Activated CD4-positive, alpha-beta memory T cell treated with anti-CD3 and anti-CD28 coated beads for 36 hours (primary cell): ENCODE data around the gene GBA2. TPM values are rescaled to one million over a fixed set of nuclear protein-coding genes. Genes with fewer than 3 reads are reported as not detected.

Experiments used
- CTCF ChIA-PET: fragments of 350-600 bp; sonication (Branson Sonifier 250); formaldehyde crosslinking; loops from one replicate; lab custom pipeline; 2021; ENCODE audit warnings: antibody characterized with exemption, inconsistent platforms; lab: Charles Lee
- POLR2A ChIA-PET: fragments of 350-600 bp; sonication (Branson Sonifier 250); formaldehyde crosslinking; loops from one replicate; lab custom pipeline; 2021; ENCODE audit warnings: antibody characterized with exemption; lab: Charles Lee
- DNase-seq: peaks from one replicate; pipeline ENCODE4 v3.0.0-alpha.2; 2020
- H3K27ac Mint-ChIP-seq: one replicate; pipeline ENCODE4 v1.8.0; 2021; ENCODE audit warnings: mixed read lengths
- H3K27me3 Mint-ChIP-seq: one replicate; pipeline ENCODE4 v1.8.0; 2021; ENCODE audit warnings: mixed read lengths
- H3K36me3 Mint-ChIP-seq: one replicate; pipeline ENCODE4 v1.8.0; 2021; ENCODE audit warnings: mixed read lengths
- H3K4me1 Mint-ChIP-seq: one replicate; pipeline ENCODE4 v1.8.0; 2021; ENCODE audit warnings: low read depth, mixed read lengths
- H3K4me3 Mint-ChIP-seq: one replicate; pipeline ENCODE4 v1.8.0; 2021; ENCODE audit warnings: mild to moderate bottlenecking, mixed read lengths
- H3K9me3 Mint-ChIP-seq: one replicate; pipeline ENCODE4 v1.8.0; 2021; ENCODE audit warnings: mixed read lengths
- intact Hi-C: fragments of 100-400 bp; cut with micrococcal nuclease; formaldehyde crosslinking; loops from one replicate; pipeline ENCODE4 v1.15.1; 2023
- total RNA-seq, 2 experiments: library from RNA; stranded (reverse); gene quantifications; one replicate each; pipeline ENCODE4 v1.2.3, GENCODE V29; 2021

Gene GBA2
- total RNA-seq, 2 experiments from 2014 or later, result 30.4 to 30.7 TPM

- H3K4me3 Mint-ChIP-seq, result peak overlapping the region; percentile 93
- H3K27ac Mint-ChIP-seq, result peak overlapping the region; percentile 88
- intact Hi-C loops, result no loop called here
- DNase-seq, result peak; percentile 7
- H3K27me3 Mint-ChIP-seq, result no peaks in the 10 kb centered on the region
- ChIA-PET POLR2A (interaction anchor here (2.9 to 3.1 kb wide), 2 partner anchors 14 to 18 kb away, joined by 11 to 20 read pairs; partner anchors contain the start of genes CREB3 and TLN1), CTCF (interaction anchor here (0.6 to 6.2 kb wide), 6 partner anchors 11 to 146 kb away, joined by 3 to 82 read pairs (median 10); partner anchors contain the start of genes CCDC107, CREB3, RMRP and TLN1)
- H3K9me3 Mint-ChIP-seq, result no peaks in the 10 kb centered on the region
- H3K36me3 Mint-ChIP-seq, result peaks cover 13% of the 10 kb centered on the region
- peaks cover 37% of the 10 kb centered on the region for H3K4me1 Mint-ChIP-seq
Measured at GRCh38 chr9:35750256-35750531, 1.2 kb upstream of the GBA2 start.

DNA sequence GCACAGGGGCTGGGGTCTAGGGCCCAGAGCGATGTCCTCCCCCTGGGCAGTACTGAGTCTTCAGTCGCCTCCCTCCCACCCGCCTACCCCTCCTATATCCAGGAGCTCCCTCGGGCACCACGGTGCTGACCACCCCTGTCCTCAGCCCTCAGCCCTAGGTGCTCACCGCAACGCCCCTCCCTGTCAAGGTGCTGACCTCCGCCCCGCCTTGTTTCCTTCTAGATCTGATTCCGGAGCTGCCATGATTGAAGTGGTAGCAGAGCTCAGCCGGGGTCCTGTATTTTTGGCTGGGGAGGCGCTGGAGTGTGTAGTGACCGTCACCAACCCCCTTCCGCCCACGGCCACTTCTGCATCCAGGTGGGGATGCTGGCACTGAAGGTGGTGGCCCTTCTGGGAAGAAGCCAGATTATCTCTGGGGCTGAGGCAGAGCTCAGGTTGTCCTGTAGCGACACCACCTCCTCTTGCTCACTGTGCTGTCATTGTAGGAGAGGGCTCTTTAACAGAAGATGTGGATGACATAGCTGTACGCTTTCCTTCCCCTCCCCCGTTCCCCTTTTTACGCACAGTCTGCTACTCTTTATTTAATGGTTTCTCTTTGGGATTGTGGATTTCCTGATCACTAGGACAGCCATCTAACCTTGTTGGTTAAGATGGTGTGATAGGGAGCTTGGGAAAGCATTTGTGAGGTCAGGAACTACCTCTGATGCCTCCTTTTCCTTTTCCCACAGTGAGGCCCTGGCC lies 657 bp upstream of the GBA2 start:
- Mint-ChIP-seq H3K9me3 (no peaks in the 10 kb centered on the region), H3K4me3 (peak overlapping the region; percentile 93), H3K27ac (peak overlapping the region; percentile 88), H3K27me3 (no peaks in the 10 kb centered on the region), H3K36me3 (peaks cover 13% of the 10 kb centered on the region), H3K4me1 (peaks cover 37% of the 10 kb centered on the region)
- ChIA-PET CTCF (interaction anchor here (0.6 to 6.2 kb wide), 10 partner anchors 10 to 156 kb away, joined by 3 to 82 read pairs (median 7); partner anchors contain the start of genes CCDC107, CREB3, RMRP and TLN1), POLR2A (interaction anchor here (0.6 to 3.1 kb wide), 4 partner anchors 9 to 22 kb away, joined by 4 to 20 read pairs (median 10); partner anchors contain the start of genes CREB3 and TLN1)
- peak; percentile 67 for DNase-seq
- intact Hi-C loops, result loop anchor here (1.0 kb wide), 1 partner anchor 8 kb away; no protein-coding TSS in a partner anchor

DNA sequence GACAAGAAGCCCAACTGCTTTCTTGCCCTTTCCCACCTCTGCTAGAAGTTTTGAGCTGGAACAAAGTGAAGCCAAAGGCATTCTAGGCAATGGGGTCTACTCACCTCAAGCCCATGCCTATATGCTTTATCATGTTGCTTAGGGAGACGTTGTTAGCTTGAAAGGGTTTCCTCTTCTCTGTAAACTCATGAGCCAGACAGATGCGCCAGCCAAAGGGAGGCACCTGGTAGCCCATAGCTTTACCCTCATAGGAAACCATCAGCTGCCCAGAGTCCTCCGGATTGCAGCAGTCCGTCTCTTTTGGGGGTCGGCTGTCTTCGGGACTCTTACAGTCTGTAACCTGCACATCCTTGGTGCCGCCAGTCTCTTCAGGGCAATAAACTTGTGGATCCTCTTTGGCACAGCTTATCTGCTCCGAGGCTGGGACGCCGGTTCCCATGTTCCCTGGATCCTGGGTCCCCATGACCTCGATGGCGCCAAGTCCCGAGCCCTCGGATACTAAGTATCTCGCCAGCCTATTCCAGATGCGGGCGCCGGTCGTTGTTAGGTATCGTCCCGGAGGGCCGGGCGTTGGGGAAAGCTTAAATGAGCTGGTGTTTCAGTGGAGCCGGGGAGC lies 678 bp downstream of the GBA2 start:
- H3K27me3 Mint-ChIP-seq, result no peaks in the 10 kb centered on the region
- peaks cover 18% of the 10 kb centered on the region for H3K36me3 Mint-ChIP-seq
- peak overlapping the region; percentile 43 for H3K27ac Mint-ChIP-seq
- CTCF ChIA-PET, result interaction anchor here (0.7 to 6.2 kb wide), 16 partner anchors 8 to 145 kb away, joined by 3 to 82 read pairs (median 6); partner anchors contain the start of genes CCDC107, CREB3, RMRP and TLN1
- DNase-seq, result peak; percentile 27
- H3K4me3 Mint-ChIP-seq, result peak overlapping the region; percentile 84
- intact Hi-C loops, result loop anchor here (1.0 kb wide), 2 partner anchors 12 to 16 kb away; partner anchors contain the start of genes CREB3 and TLN1
- POLR2A ChIA-PET, result interaction anchor here (0.7 to 3.1 kb wide), 4 partner anchors 13 to 20 kb away, joined by 3 to 20 read pairs (median 10); partner anchors contain the start of genes CREB3 and TLN1
- peaks cover 37% of the 10 kb centered on the region for H3K4me1 Mint-ChIP-seq
- H3K9me3 Mint-ChIP-seq, result no peaks in the 10 kb centered on the region

DNA sequence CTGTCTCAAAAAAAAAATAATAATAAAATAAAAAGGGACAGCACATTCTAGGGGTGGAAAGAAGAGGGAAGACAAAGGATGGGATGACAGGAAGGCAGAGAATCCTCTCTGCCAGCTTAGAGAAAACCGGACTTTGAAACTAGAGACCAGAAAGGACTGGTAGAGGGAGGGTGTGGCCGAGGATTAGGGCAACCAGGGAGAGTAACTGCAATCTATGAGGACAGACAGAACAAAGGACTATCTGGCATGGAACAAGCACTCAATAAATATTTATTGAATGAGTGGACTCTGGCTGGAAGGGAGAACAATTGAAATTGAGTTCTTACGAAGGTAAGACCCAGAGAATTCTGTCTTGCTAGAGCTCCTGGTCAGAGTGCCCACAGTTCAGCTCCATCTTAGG lies 2.4 kb downstream of the GBA2 start:
- peaks cover 45% of the 10 kb centered on the region for H3K4me1 Mint-ChIP-seq
- intact Hi-C loops, result no loop called here

DNA sequence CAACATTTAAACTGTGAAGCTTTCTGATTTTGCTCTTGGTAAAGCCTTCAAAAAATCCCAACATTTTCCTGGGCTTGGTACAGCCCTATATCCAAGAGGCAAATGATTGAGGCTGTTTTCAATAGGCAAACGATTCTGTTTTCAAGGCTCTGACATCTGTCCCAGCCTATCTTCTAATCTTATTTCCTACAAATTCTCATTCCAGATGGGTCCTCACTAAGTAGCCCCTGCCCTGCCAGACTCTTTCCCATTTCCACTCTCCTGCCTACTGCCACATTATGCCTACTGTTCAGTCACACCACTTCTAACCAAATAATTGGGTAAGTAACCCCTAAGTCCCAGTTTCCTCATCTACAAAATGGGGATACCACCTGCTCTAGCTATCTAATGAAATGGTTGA lies 3.5 kb downstream of the GBA2 start:
- Mint-ChIP-seq H3K4me3 (no peak overlapping the region), H3K27ac (no peak overlapping the region), H3K27me3 (no peaks in the 10 kb centered on the region), H3K36me3 (peaks cover 21% of the 10 kb centered on the region), H3K9me3 (no peaks in the 10 kb centered on the region), H3K4me1 (peaks cover 47% of the 10 kb centered on the region)
- intact Hi-C loops, result no loop called here
- POLR2A ChIA-PET, result interaction anchor here (2.8 kb wide), 1 partner anchor 13 kb away, joined by 5 read pairs; the partner anchor contains the start of gene CREB3
- CTCF ChIA-PET, result interaction anchor here (0.6 to 6.2 kb wide), 5 partner anchors 10 to 1482 kb away, joined by 3 to 82 read pairs (median 4); partner anchors contain the start of genes CREB3 and TLN1
- no peak for DNase-seq

More for the DNA sequence above, 2.4 kb downstream of the GBA2 start:
- H3K9me3 Mint-ChIP-seq, result no peaks in the 10 kb centered on the region
- peak overlapping the region; percentile 84 for H3K4me3 Mint-ChIP-seq
- H3K36me3 Mint-ChIP-seq, result peaks cover 21% of the 10 kb centered on the region
- no peak for DNase-seq
- CTCF ChIA-PET, result interaction anchor here (2.8 to 6.2 kb wide), 4 partner anchors 10 to 99 kb away, joined by 10 to 82 read pairs (median 40); partner anchors contain the start of genes CREB3 and TLN1
- no peaks in the 10 kb centered on the region for H3K27me3 Mint-ChIP-seq
- POLR2A ChIA-PET, result interaction anchor here (0.7 kb wide), 1 partner anchor 9 kb away, joined by 3 read pairs; no protein-coding TSS in a partner anchor
- no peak overlapping the region for H3K27ac Mint-ChIP-seq

- POLR2A ChIA-PET, result interaction anchor here (2.8 kb wide), 1 partner anchor 11 kb away, joined by 5 read pairs; the partner anchor contains the start of gene CREB3
- no peaks in the 10 kb centered on the region for H3K27me3 Mint-ChIP-seq
- H3K4me1 Mint-ChIP-seq, result peaks cover 37% of the 10 kb centered on the region
- H3K36me3 Mint-ChIP-seq, result peaks cover 26% of the 10 kb centered on the region
- H3K9me3 Mint-ChIP-seq, result no peaks in the 10 kb centered on the region
- no peak for DNase-seq
- H3K27ac Mint-ChIP-seq, result no peak overlapping the region
- CTCF ChIA-PET, result interaction anchor here (0.6 to 6.2 kb wide), 4 partner anchors 8 to 129 kb away, joined by 3 to 82 read pairs (median 6); no protein-coding TSS in a partner anchor
- H3K4me3 Mint-ChIP-seq, result no peak overlapping the region
- intact Hi-C loops, result no loop called here
Measured at GRCh38 chr9:35743880-35744518, 5.0 kb downstream of the GBA2 start.

DNA sequence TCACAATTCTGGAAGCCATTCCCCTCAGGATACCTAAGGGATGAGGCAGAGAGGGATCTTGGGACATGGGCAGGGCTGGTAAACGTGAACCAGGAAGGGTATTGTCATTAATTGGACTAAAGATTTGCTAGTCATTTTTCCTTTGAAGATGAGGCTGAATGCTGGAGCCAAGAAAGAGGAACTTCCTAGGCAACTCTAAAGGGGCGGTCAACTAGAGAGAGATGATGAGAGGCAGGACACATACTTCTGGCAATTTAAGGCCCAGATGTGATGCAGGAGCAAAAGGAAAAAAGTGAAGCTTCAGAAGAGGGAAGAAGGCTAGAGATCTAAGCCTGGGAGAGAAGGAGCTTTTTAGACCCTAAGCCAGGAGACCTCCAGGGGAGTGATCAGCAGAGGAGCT lies 5.6 kb downstream of the GBA2 start:
- intact Hi-C loops, result no loop called here
- Mint-ChIP-seq H3K27ac (no peak overlapping the region), H3K4me3 (no peak overlapping the region), H3K36me3 (peaks cover 32% of the 10 kb centered on the region), H3K4me1 (peaks cover 37% of the 10 kb centered on the region), H3K27me3 (no peaks in the 10 kb centered on the region), H3K9me3 (no peaks in the 10 kb centered on the region)
- no peak for DNase-seq
- ChIA-PET POLR2A (interaction anchor here (2.8 kb wide), 1 partner anchor 11 kb away, joined by 5 read pairs; the partner anchor contains the start of gene CREB3), CTCF (interaction anchor here (0.6 to 1.7 kb wide), 2 partner anchors 9 to 13 kb away, joined by 3 to 9 read pairs; no protein-coding TSS in a partner anchor)

DNA sequence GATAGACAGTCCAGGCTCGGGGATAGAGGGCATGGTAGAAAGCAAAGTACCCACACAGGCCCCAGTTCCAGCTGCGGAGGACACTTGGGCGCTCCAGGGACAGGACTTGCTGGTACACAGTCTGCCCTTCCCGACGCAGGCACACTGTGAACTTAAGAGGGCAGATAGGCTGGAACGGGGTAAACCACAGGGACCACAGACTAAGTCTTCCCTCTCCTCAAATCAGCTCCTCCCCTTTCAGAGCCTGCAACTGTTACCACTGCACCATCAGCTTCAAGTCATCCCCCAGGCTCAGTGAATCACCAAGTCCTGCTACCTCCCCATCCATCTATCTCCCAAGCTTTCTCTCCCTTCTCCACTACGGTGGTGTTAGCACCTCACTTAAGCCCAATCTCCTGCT lies 7.3 kb downstream of the GBA2 start:
- ChIA-PET POLR2A (interaction anchor here (1.2 kb wide), 1 partner anchor 16 kb away, joined by 4 read pairs; no protein-coding TSS in a partner anchor), CTCF (no interaction called here)
- Mint-ChIP-seq H3K9me3 (no peaks in the 10 kb centered on the region), H3K4me3 (no peak overlapping the region), H3K4me1 (peaks cover 24% of the 10 kb centered on the region), H3K27me3 (no peaks in the 10 kb centered on the region), H3K36me3 (peaks cover 40% of the 10 kb centered on the region), H3K27ac (no peak overlapping the region)
- intact Hi-C loops, result no loop called here
- DNase-seq, result no peak

DNA sequence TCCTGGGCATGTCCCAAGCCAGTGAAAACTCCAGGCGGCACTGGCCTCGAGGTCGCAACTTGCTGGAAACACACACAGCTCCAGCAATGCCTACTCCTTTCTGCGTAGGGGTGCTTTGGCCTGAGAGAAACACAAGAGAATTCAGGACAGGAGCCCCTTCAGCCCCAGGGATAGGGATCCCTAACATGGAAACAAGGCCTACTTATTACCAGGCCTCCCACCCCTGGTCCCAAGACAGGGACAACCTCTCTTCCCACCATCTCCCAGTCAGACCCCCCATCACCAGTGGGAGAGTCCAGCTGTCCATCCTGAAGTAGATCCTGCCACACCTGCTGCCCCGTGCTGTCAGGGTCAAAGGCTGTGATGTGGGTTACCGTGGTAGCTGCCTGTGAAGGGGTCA lies 8.8 kb downstream of the GBA2 start:
- CTCF ChIA-PET, result interaction anchor here (2.2 kb wide), 1 partner anchor 9 kb away, joined by 11 read pairs; the partner anchor contains the start of genes GBA2 and RGP1
- Mint-ChIP-seq H3K36me3 (peaks cover 41% of the 10 kb centered on the region), H3K9me3 (no peaks in the 10 kb centered on the region), H3K4me1 (peaks cover 13% of the 10 kb centered on the region), H3K27ac (no peak overlapping the region), H3K4me3 (no peak overlapping the region), H3K27me3 (no peaks in the 10 kb centered on the region)
- intact Hi-C loops, result no loop called here
- POLR2A ChIA-PET, result no interaction called here
- no peak for DNase-seq

DNA sequence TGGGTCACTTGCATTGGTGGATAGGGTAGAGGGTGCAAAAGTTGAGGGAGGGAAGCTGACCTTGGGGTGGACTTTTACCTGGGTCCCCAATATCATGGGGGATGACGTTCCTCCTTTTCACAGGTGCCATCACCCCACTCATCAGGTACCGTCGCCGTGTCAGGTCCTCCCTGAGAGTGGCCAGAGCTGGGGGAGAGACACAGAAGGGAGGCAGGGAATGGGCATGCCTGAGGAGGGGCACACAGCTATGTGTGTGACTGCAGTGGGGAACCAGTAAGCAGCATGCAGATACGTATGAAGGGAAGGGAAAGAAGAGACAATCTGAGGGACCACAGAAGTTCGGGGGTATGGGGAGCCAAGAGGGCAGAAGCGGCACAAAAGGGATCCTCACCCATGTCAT lies 10.1 kb downstream of the GBA2 start:
- H3K4me1 Mint-ChIP-seq, result peaks cover 18% of the 10 kb centered on the region
- intact Hi-C loops, result loop anchor here (10.0 kb wide), 1 partner anchor 664 kb away; the partner anchor contains the start of genes FANCG and VCP

More for the DNA sequence above, 10.1 kb downstream of the GBA2 start:
- ChIA-PET POLR2A (interaction anchor here (1.2 kb wide), 1 partner anchor 133 kb away, joined by 3 read pairs; no protein-coding TSS in a partner anchor), CTCF (interaction anchor here (1.4 to 2.4 kb wide), 3 partner anchors 10 to 17 kb away, joined by 4 to 11 read pairs (median 10); partner anchors contain the start of genes GBA2 and RGP1)
- no peaks in the 10 kb centered on the region for H3K27me3 Mint-ChIP-seq
- H3K4me3 Mint-ChIP-seq, result no peak overlapping the region
- H3K9me3 Mint-ChIP-seq, result no peaks in the 10 kb centered on the region
- no peak for DNase-seq
- peaks cover 45% of the 10 kb centered on the region for H3K36me3 Mint-ChIP-seq
- H3K27ac Mint-ChIP-seq, result no peak overlapping the region
